ENCODE results near the gene IFT80.

DNA sequence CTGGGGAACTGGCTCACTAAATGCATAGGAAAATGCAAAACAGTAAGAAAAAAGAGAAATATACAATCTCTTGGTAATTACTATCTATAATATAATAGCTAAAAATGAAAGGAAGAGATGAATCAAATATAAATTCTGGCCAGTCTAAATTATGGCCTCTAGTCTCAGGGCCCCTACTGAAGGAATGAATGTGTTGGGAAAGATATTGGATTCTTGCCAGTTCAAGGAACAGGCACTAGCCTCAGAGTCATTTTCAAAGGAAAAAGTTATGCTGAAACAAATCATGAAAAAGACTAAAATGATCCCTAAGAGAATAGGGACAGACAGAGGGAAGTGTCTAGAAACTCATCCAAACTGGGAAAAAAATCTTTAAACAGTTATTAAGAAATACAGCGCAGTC is 111.4 kb downstream of the IFT80 start:
- TF ChIP-seq, protein P1, sequence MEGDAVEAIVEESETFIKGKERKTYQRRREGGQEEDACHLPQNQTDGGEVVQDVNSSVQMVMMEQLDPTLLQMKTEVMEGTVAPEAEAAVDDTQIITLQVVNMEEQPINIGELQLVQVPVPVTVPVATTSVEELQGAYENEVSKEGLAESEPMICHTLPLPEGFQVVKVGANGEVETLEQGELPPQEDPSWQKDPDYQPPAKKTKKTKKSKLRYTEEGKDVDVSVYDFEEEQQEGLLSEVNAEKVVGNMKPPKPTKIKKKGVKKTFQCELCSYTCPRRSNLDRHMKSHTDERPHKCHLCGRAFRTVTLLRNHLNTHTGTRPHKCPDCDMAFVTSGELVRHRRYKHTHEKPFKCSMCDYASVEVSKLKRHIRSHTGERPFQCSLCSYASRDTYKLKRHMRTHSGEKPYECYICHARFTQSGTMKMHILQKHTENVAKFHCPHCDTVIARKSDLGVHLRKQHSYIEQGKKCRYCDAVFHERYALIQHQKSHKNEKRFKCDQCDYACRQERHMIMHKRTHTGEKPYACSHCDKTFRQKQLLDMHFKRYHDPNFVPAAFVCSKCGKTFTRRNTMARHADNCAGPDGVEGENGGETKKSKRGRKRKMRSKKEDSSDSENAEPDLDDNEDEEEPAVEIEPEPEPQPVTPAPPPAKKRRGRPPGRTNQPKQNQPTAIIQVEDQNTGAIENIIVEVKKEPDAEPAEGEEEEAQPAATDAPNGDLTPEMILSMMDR (IDR thresholded peaks at IDR 0.05): no peak
- TF ChIP-seq RCOR1 (IDR thresholded peaks at IDR 0.05; ENCODE audit: low read length) (no peak), SIN3A (IDR thresholded peaks at IDR 0.05; ENCODE audit: borderline replicate concordance, low read depth, low read length) (no peak), TEAD4 (IDR thresholded peaks at IDR 0.05; ENCODE audit: borderline replicate concordance, insufficient read depth) (no peak)
